Ishikawa (cell line): ENCODE results near the gene THSD4.

Source experiments
- CEBPB ChIP-seq: IDR thresholded peaks from 2 replicates; pipeline ENCODE4 v1.6.1; 2012
- CREB1 ChIP-seq: IDR thresholded peaks from 2 replicates; pipeline ENCODE4 v1.6.1; 2012; ENCODE audit warnings: low read depth
- EGR1 ChIP-seq: IDR thresholded peaks from 2 replicates; pipeline ENCODE4 v1.6.1; 2012
- EP300 ChIP-seq: IDR thresholded peaks from 2 replicates; pipeline ENCODE4 v1.6.1; 2012; ENCODE audit warnings: borderline replicate concordance
- FOXM1 ChIP-seq: IDR thresholded peaks from 2 replicates; pipeline ENCODE4 v1.6.1; 2012; ENCODE audit warnings: low read depth, borderline replicate concordance
- NFIC ChIP-seq: IDR thresholded peaks from 2 replicates; pipeline ENCODE4 v1.6.1; 2012
- RAD21 ChIP-seq: IDR thresholded peaks from 2 replicates; pipeline ENCODE4 v1.6.1; 2012; ENCODE audit warnings: low read depth
- TAF1 ChIP-seq: IDR thresholded peaks from 2 replicates; pipeline ENCODE4 v1.6.1; 2012; ENCODE audit warnings: low read depth, mild to moderate bottlenecking
- TCF12 ChIP-seq: IDR thresholded peaks from 2 replicates; pipeline ENCODE4 v1.6.1; 2012; ENCODE audit warnings: low read depth
- TEAD4 ChIP-seq: IDR thresholded peaks from 2 replicates; pipeline ENCODE4 v1.6.1; 2012
- YY1 ChIP-seq: IDR thresholded peaks from 2 replicates; pipeline ENCODE4 v1.6.1; 2012; ENCODE audit warnings: low read depth
- ZBTB7A ChIP-seq: IDR thresholded peaks from 2 replicates; pipeline ENCODE4 v1.6.1; 2012; ENCODE audit warnings: low read depth
- TF ChIP-seq, protein P1 (sequence below): IDR thresholded peaks from 2 replicates; pipeline ENCODE4 v1.6.1; 2012
- TF ChIP-seq, protein P2 (sequence below): IDR thresholded peaks from 2 replicates; pipeline ENCODE4 v1.6.1; 2012; ENCODE audit warnings: low read depth, mild to moderate bottlenecking
- TF ChIP-seq, protein P3 (sequence below): IDR thresholded peaks from 2 replicates; pipeline ENCODE4 v1.6.1; 2012

Gene THSD4

DNA sequence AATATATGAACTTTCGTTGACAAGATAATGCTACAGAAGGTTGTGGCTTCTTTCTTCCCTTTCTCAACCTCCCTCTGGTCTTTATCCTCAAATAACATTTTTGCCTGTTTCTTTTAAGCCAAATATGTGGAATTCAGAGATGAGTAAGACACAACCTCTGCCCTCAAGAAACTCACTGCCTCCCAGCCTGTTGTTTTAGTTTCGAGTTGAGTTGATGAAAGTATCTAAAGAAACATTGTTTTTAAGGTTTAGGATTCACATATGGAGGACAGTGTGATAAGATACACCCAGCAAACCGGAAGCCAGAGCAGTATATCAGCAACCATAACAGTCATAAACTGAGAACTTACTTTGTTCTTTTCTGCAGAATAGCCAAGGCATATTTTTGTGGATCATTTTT, 218.6 kb downstream of the THSD4 start:
- no peak for TF ChIP-seq ZBTB7A
- TF ChIP-seq, protein P1, sequence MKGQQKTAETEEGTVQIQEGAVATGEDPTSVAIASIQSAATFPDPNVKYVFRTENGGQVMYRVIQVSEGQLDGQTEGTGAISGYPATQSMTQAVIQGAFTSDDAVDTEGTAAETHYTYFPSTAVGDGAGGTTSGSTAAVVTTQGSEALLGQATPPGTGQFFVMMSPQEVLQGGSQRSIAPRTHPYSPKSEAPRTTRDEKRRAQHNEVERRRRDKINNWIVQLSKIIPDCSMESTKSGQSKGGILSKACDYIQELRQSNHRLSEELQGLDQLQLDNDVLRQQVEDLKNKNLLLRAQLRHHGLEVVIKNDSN: no peak
- TF ChIP-seq NFIC: no peak
- TF ChIP-seq CREB1: no peak
- no peak for TF ChIP-seq EP300
- TF ChIP-seq, protein P2, sequence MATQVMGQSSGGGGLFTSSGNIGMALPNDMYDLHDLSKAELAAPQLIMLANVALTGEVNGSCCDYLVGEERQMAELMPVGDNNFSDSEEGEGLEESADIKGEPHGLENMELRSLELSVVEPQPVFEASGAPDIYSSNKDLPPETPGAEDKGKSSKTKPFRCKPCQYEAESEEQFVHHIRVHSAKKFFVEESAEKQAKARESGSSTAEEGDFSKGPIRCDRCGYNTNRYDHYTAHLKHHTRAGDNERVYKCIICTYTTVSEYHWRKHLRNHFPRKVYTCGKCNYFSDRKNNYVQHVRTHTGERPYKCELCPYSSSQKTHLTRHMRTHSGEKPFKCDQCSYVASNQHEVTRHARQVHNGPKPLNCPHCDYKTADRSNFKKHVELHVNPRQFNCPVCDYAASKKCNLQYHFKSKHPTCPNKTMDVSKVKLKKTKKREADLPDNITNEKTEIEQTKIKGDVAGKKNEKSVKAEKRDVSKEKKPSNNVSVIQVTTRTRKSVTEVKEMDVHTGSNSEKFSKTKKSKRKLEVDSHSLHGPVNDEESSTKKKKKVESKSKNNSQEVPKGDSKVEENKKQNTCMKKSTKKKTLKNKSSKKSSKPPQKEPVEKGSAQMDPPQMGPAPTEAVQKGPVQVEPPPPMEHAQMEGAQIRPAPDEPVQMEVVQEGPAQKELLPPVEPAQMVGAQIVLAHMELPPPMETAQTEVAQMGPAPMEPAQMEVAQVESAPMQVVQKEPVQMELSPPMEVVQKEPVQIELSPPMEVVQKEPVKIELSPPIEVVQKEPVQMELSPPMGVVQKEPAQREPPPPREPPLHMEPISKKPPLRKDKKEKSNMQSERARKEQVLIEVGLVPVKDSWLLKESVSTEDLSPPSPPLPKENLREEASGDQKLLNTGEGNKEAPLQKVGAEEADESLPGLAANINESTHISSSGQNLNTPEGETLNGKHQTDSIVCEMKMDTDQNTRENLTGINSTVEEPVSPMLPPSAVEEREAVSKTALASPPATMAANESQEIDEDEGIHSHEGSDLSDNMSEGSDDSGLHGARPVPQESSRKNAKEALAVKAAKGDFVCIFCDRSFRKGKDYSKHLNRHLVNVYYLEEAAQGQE: no peak
- no peak for TF ChIP-seq YY1
- TF ChIP-seq CEBPB: no peak
- TF ChIP-seq EGR1: no peak
- no peak for TF ChIP-seq RAD21
- no peak for TF ChIP-seq TAF1
- TF ChIP-seq, protein P3, sequence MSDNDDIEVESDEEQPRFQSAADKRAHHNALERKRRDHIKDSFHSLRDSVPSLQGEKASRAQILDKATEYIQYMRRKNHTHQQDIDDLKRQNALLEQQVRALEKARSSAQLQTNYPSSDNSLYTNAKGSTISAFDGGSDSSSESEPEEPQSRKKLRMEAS: no peak
- TF ChIP-seq TEAD4: no peak

DNA sequence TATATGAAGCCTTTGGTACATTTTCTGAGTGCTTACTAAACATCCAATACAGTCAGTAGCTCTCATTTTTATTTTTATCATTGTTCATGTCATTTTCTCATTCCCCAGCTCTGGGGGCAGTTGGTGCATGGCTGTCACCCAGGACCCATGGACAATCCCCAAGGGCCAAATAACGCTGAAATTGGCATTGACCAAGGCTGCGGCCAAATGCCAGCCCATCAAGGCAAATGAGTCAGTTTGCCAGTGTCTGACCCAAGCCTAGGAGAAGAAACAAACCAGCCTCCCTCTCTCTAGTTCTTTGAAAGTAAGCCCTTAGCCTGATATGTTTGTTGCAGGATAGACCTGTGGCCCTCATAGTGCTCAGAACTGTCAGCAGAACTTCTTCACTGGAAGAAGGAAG, 219.2 kb downstream of the THSD4 start:
- no peak for TF ChIP-seq TCF12
- no peak for TF ChIP-seq CREB1
- TF ChIP-seq FOXM1: no peak
- TF ChIP-seq YY1: no peak
- TF ChIP-seq EGR1: no peak
- no peak for TF ChIP-seq CEBPB
- TF ChIP-seq RAD21: no peak
- TF ChIP-seq, protein P3: no peak
- TF ChIP-seq, protein P1: no peak
- TF ChIP-seq TEAD4: no peak
- no peak for TF ChIP-seq EP300

DNA sequence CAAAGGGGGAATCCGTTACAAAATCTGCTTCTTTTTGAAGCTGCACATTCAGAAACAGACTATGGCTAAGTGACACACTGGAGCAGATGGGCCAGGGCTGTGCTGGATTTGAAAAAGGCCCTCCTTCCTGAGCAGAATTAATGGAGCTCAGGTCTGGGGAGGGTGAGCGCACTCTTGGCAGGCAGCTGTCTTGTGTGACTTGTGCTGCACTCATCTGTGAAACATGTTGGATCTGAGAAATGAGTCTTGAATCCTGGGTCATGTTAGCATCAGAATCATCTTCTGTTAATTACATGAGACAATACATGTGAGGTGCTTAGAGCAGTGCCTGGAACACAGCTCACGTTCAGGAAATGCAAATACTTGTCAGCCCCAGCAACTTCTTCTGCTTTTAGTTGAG, 219.6 kb downstream of the THSD4 start:
- TF ChIP-seq EP300 (no peak), CEBPB (no peak), RAD21 (no peak), CREB1 (no peak), TEAD4 (no peak), EGR1 (no peak), TAF1 (no peak), FOXM1 (no peak), YY1 (no peak), NFIC (no peak), ZBTB7A (no peak), TCF12 (no peak)
- TF ChIP-seq, protein P3: no peak
- TF ChIP-seq, protein P2: no peak
- TF ChIP-seq, protein P1: no peak

DNA sequence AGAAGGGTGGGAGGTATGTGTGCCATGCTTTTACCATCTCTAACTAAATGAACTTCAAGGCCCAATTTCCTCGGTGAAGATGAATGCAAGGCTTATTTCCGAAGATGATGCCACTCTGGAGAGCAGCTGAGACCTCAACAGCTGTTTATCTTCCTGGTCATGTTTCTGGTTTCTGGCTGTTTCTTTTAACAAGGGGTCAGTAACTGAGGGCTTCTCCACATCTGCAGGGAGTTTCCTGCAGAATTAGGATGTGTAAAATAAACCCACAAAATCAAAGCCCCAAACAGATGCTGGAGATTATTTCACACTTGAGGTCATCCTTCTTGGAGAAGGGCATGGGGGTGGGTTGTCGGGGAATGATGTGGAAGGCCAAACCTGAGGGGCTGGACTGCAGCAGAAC, 220.3 kb downstream of the THSD4 start:
- TF ChIP-seq CEBPB: no peak
- TF ChIP-seq YY1: no peak

DNA sequence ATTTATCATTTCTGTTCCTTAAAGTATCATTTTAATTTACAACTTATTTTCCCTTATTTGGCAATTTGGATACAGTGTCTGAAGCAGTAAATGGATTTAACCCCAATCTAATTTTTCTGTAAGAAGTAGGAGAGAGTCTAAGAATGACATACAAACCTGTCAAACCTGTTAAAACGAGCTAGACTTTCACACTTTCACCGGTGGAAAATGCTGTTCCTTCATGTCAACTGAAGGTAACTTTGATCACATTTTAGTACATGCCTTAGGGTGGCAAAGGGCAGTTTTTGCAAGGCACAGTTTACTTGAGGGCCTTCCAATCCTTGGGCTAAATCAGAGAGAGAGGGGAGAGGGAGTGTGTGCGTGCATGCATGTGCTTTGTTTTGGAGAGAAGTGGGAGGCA, 221.4 kb downstream of the THSD4 start:
- TF ChIP-seq NFIC (no peak), ZBTB7A (no peak), YY1 (no peak), CREB1 (no peak), EP300 (no peak), FOXM1 (no peak), RAD21 (no peak), EGR1 (no peak), TAF1 (no peak)
- TF ChIP-seq, protein P3: no peak
- TF ChIP-seq, protein P2: no peak
- TF ChIP-seq, protein P1: no peak
